HG03571 (cell line): ENCODE data around the gene EXOC1L.

ENCODE experiments used
- ATAC-seq: cut with Tn5 transposase; IDR thresholded peaks from one replicate; pipeline ENCODE4 v1.9.1; 2021; ENCODE audit not compliant: unreplicated experiment

The EXOC1L gene, protein sequence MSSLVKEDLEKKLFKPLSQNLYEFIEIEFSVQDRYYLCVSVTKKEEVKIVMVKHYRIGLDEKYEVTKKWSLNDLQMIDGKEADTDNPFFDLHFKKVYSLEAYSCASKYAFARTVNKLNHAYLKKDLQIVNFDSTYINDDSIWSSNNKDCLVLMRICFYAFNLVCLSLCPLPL

DNA sequence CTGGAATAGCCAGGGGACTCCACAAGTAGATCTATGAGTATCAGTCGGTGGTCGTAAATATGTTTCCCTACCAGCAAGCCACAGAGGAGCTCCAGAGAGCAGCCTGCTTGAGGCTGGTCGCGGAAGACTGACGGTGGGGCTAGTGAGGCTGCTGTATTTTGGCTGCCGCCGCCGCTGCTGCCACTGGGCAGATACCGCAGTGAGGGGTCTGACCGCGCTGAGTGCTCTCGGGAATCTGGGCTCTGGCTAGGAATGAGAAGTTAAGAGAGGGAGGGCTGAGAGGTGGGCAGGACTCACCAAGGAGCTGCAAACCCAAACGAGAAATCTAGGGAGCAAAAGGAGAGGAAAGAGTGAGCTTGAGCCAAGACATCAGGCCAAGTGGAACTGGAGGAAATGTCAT is at the start of gene EXOC1L:
Gene EXOC1L, plus strand, starts transcription at position 157 of the 400 bp plus-strand sequence. Its CDS starts 237 bp downstream, at position 394.
- no peak for ATAC-seq

DNA sequence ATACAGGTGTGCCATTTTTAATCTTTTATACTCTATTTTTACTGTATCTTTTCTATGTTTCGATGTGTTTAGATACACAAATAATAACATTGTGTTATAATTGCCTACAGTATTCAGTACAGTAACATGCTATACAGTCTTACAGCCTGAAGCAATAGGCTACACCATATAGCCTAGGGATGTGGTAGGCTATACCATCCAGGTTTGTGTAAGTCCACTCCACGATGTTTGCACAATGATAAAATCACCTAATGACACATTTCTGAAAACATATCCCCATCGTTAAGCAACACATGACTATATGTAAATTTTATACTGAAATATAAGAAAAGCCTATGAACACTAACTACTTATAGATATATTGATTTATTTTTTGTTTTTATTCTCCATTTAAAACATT is 48.9 kb upstream of the EXOC1L start:
- ATAC-seq: no peak

DNA sequence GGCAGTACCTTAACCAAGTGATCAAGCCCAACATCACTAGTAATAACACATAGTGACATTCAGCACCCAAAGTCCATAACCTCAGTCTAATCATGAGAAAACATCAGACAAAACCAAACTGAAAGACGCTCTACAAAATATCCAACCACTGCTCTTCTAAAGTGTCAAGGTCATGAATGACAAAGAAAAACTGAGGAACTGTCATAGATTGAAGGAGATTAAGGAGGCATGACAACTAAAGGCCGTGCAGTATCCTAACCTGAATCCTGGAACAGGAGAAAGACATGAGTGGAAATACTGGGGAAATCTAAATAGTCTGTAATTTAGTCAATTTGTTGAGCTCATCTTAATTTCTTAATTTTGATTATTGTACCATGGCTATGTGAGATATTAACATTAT is 38.2 kb upstream of the EXOC1L start:
- ATAC-seq: no peak

DNA sequence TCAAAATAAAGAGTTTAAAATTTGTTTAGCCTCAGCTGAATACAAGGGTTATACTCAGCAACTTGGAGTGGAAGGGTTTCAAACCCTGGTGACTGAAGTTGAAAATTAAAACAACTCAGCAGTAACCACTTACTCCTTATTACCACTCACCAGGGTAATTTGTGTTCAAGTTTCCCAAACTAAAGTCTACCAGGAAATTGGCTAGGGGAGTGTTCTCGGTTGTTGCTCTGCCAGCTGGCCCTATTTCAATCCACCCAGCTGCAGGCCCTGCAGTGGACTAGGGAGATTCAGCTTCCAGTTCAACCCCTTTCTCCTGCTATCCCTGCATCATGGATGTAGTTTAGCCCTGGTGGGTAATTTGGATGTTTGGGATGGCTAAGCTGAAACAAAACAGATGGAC is 37.8 kb upstream of the EXOC1L start:
- no peak for ATAC-seq

DNA sequence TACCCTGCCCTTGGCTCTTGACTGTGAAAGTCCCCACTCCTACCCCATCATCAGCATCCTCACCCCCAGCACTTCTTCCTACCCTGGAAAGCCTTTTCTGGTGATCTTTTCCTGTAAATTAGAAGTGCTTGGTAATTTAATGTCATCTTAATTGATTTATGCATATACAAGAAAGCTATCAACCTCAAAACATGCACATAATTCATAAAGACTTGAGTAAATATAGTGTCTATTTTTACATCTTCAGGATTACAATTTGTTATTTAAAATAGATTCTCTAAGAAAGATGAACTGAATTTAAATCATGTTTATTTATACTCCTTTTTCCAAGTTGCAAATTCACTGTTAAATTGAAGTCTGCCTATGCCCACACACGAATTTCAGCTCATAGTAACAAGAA is 36.0 kb upstream of the EXOC1L start:
- no peak for ATAC-seq

DNA sequence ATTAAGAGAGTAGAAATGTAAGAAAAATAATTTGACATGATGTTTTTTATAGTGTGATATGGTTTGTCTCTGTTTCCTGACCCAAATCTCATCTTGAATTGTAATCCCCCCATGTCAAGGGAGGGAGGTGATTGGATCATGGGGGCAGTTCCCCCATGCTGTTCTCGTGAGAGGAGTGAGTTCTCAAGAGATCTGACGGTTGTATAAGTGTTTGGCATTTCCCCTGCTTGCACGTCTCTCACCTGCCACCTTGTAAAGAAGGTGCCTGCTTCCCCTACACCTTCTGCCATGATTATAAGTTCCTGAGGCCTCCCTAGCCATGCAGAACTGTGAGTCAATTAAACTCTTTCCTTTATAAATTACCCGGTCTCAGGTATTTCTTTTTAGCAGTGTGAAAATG is 34.8 kb upstream of the EXOC1L start:
- no peak for ATAC-seq

GRCh38 chr4:55791666-55792065 is 27.9 kb upstream of the EXOC1L start:
- ATAC-seq: no peak

DNA sequence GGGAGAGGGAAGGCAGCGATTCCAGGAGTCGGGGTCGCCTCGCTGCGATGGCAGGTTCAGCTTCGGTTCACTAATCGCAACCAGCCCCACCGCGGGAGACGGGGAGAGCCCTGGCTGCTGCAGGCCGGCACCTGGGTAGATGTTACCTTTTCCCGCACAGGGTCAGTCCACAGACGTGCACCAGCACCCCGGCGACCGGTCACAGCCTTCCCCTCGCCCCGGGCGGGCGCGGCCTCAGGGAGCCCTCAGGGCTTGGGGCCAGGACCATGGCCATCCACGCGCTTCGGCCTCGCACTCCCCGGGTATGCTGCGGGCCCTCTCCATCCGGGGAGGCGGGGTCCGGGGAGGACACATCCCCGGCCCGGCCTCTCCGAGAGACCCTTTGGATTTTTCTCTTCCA is 26.1 kb upstream of the EXOC1L start:
- no peak for ATAC-seq

GRCh38 chr4:55794053-55794452 is 25.5 kb upstream of the EXOC1L start:
- ATAC-seq: no peak

DNA sequence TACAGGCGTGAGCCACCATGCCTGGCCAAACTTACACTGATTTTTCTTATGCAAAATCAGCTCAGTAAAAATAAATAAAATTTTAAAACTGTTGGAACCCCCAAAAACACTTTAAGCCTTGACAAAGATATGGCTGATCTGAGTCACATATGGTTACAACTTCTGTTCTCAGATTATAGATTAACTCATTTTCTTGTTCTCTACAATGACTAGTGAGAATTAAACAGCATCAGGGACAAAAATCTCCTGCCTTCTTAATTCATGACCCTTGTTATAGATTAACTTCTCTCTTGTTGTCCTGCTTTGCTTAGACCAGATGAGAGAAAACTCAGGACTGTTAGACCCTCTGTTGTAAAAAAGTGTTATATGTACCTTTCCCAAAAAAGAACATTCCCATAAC is 24.2 kb upstream of the EXOC1L start:
- ATAC-seq: no peak

DNA sequence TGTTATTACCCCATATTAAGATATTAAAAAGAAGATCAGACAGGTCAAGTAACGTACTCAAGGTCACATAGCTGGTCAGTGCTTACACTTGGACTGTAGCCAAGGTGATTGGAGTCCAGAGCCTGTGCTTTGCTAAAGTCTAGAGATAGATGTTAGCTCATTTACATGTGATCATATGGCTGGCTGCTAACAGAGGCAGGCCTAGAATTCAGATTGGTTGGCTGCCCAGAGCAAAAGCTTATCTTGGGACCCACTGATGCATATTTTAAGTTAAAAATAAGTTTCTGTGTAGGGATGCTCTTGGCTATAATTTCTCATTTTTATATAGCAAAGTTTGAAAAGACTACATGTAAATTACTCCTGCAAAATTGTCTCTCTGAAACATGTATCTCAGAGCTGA is 18.1 kb upstream of the EXOC1L start:
- ATAC-seq: no peak

- no peak for ATAC-seq
These were observed 12.0 kb upstream of the EXOC1L start for GRCh38 chr4:55807556-55807955.

DNA sequence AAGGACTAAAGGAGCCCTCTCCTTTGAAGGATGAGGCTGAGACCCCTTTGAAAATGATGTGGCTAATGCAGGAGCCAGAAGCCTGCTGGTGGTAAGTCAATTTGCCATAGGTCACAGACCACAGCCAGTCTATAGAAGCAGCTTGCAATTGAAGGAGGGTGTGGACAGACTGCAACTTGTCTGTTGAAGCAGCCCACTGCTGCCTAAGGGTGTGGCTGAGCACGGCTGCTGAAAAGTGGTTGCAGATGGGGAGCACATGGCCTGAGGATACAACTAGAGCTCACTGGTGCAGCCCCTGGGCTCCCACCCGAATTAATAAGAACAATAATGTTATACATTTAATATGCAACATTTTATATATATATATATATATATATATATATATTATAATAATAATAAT is 11.4 kb upstream of the EXOC1L start:
- ATAC-seq: no peak

- no peak for ATAC-seq
These were observed 11.0 kb upstream of the EXOC1L start for GRCh38 chr4:55808632-55809031.

DNA sequence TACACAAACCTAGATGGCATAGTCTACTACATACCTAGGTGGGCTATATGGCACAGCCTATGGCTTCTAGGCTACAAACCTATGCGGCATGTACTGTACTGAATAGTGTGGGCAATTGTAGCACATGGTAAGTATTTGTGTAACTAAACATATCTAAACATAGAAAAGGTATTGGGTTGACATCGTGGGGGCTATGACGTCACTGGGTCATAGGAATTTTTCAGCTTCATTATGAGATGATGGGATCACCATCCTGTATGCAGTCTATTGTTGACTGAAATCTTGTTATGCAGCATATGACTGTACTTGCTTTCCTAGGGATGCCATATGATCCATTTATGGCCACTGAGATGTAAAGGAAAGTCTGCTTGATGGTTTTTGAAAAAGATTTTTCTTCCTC is 1.9 kb upstream of the EXOC1L start:
- no peak for ATAC-seq

DNA sequence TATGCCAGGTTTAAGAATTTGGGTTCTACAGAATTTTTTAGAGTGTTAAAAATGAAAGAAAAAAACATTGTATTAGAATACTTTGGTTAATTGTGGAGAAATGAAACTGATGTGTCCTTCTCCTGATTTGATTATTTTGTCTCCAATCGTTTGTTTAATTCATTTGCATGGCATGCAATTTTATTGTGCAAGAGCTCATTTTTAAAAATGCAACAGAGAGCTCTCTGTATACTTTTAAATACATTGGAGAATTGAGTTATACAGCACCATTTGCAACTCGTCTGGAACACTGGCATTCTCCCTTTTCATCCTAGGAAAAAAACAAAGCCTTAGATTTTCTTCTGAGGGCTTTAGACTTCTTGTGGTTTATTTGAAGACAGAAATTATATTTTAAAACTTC is 689 bp downstream of the EXOC1L start:
- ATAC-seq: no peak

DNA sequence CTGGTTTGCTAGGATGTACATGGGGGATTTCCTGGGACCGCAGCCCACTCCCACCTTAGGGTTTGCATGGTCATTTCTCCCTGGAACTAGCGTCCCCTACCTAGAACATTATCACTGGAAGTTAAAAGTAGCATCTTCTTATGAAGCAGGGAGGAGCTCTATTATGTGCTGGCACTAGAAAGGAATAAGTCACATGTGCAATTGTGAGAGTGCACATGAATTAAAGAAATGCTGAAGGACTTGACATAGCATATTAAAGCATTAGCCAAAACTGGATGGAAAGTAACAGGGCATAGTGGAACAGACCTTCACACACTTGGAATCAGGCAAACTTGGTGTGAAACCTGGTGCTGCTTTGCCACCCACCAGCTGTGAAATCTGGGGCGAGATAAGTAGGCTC is 2.7 kb downstream of the EXOC1L start:
- ATAC-seq: no peak

GRCh38 chr4:55824865-55825264 is 5.3 kb downstream of the EXOC1L start:
- no peak for ATAC-seq

GRCh38 chr4:55826986-55827385 is 7.4 kb downstream of the EXOC1L start:
- no peak for ATAC-seq

- ATAC-seq: no peak
These were observed 8.0 kb downstream of the EXOC1L start for GRCh38 chr4:55827582-55827981.

DNA sequence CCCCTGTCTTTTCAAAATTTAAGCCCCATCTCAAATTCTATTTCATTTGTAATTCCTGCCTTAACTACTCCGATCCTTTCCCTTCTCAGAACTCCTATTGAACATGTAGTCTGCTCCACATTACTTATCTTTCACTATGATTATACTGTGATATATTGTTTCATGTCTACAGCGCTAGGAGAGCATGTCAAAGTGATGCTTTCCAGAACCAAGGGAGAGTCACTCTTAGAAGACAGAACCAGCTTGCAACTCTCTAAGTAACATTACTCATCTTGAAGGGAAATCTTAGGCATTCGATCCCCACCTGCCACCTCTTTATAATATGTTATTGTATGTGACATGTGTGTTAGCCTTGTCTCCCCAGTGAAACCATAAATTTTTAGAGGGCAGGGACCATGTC is 10.5 kb downstream of the EXOC1L start:
- no peak for ATAC-seq

DNA sequence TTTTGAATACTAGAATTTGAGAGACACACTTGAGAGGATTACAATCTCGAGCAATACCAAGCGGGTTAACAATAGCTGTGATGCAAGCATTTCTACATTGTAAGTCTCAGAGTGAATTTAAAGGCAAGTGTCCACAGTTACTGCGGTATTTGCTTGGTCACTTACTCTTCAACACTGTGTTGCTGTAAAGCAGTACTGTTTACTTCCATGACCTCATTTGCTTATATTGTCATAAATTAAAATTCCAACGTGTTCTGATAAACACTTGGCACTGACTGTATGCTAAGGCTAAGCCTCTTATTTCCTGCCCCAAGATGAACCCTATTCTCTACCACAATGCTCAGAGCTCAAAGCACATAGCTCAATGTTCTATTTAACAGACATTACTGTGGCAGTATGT is 11.1 kb downstream of the EXOC1L start:
- no peak for ATAC-seq

- no peak for ATAC-seq
These were observed 14.7 kb downstream of the EXOC1L start for GRCh38 chr4:55834086-55834795.
